ENCODE results near the gene KLK2.

KLK2 gene

DNA sequence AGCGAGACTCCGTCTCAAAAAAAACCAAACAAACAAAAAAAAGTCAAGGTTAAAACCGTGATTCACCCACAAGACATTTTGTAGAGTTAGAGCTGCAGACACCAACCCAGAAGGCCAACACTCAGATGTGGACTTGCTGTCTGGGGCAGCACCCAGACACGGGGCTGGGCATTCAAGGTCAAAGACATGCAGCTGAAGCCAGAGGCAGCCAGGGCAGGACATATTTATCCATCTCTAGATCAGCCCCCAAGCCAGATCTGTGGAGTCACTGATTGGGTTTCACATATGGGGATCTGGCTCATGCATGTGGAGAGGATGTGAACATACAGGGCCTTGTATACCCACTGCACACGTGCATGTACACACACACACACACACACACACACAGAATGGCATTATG, 43.4 kb upstream of the KLK2 start:
- no peak for TF ChIP-seq ZNF8 (CRISPR knock-in tag; IDR thresholded peaks at IDR 0.05)
- ATAC-seq = no peak

DNA sequence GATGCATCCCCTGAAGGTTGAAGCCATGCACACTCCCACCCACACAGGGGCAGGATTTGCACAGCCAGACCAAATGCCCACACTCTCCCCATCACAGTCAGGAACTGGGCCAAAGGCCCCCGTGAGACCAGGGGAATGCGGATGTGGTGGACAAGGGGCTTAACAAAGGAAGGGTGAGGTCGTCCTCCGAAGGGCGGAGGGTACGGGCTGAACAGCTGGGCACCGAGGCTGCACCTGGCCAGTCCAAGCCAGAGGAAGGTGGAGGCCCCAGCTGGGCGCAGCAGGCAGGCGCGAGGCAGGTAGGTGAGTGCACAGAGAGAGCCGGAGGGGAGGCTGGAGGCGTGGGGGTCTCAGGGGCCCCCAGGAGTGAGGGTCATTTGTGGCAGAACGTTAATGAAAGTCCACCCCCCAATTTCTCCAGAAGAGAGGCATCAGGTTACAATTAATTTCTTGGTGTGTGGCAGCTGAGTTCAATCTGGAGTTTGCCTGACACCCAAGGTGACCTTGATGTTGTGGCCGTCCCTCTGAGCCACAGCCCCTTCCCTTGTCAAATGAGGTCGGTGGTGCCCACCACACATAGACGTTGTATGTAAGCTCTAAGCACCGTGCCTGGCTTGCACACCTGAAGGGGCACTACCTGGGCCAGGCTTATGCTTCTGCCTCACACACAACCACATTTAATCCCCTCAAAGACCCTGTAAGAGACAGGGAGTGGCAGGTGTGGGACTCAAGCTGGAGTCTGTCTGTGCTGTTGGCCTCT, 42.8 kb upstream of the KLK2 start:
- ATAC-seq = no peak
- TF ChIP-seq, protein P1, sequence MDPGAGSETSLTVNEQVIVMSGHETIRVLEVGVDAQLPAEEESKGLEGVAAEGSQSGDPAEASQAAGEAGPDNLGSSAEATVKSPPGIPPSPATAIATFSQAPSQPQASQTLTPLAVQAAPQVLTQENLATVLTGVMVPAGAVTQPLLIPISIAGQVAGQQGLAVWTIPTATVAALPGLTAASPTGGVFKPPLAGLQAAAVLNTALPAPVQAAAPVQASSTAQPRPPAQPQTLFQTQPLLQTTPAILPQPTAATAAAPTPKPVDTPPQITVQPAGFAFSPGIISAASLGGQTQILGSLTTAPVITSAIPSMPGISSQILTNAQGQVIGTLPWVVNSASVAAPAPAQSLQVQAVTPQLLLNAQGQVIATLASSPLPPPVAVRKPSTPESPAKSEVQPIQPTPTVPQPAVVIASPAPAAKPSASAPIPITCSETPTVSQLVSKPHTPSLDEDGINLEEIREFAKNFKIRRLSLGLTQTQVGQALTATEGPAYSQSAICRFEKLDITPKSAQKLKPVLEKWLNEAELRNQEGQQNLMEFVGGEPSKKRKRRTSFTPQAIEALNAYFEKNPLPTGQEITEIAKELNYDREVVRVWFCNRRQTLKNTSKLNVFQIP (CRISPR knock-in tag; IDR thresholded peaks at IDR 0.05; ENCODE audit: borderline replicate concordance, low read depth) = no peak
- no peak for TF ChIP-seq ESRRG (CRISPR knock-in tag; IDR thresholded peaks at IDR 0.05)
- no peak for TF ChIP-seq GLIS3 (CRISPR knock-in tag; IDR thresholded peaks at IDR 0.05)
- no peak for TF ChIP-seq TCF4 (CRISPR knock-in tag; IDR thresholded peaks at IDR 0.05; ENCODE audit: borderline replicate concordance)
- no peak for TF ChIP-seq ZNF70 (CRISPR knock-in tag; IDR thresholded peaks at IDR 0.05)
- TF ChIP-seq ISL1 (CRISPR knock-in tag; IDR thresholded peaks at IDR 0.05) = no peak

DNA sequence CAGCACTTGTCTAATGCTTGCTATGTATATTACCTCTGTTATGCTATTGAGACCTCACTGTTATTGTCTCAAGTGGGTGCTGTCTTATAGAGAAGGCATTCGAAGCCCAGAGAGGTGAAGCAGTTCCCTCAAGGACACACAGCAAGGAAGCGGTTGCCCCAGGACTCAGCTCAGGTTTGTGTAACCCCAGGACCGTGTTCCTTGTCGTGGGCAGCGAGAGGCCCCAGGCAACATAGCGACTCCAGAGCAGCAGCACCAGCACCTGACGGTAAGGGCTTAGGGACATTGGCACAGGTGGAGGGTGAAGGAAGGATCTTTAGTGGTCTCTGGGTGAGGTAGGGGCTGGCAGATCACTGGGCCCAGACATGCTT, 42.2 kb upstream of the KLK2 start:
- TF ChIP-seq, protein P2, sequence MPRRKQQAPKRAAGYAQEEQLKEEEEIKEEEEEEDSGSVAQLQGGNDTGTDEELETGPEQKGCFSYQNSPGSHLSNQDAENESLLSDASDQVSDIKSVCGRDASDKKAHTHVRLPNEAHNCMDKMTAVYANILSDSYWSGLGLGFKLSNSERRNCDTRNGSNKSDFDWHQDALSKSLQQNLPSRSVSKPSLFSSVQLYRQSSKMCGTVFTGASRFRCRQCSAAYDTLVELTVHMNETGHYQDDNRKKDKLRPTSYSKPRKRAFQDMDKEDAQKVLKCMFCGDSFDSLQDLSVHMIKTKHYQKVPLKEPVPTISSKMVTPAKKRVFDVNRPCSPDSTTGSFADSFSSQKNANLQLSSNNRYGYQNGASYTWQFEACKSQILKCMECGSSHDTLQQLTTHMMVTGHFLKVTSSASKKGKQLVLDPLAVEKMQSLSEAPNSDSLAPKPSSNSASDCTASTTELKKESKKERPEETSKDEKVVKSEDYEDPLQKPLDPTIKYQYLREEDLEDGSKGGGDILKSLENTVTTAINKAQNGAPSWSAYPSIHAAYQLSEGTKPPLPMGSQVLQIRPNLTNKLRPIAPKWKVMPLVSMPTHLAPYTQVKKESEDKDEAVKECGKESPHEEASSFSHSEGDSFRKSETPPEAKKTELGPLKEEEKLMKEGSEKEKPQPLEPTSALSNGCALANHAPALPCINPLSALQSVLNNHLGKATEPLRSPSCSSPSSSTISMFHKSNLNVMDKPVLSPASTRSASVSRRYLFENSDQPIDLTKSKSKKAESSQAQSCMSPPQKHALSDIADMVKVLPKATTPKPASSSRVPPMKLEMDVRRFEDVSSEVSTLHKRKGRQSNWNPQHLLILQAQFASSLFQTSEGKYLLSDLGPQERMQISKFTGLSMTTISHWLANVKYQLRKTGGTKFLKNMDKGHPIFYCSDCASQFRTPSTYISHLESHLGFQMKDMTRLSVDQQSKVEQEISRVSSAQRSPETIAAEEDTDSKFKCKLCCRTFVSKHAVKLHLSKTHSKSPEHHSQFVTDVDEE (CRISPR knock-in tag; IDR thresholded peaks at IDR 0.05) = no peak
- TF ChIP-seq ZNF70 (CRISPR knock-in tag; IDR thresholded peaks at IDR 0.05) = no peak
- TF ChIP-seq TOX (CRISPR knock-in tag; IDR thresholded peaks at IDR 0.05; ENCODE audit: borderline replicate concordance) = no peak
- TF ChIP-seq CSDC2 (CRISPR knock-in tag; IDR thresholded peaks at IDR 0.05) = no peak
- no peak for TF ChIP-seq ESRRG (CRISPR knock-in tag; IDR thresholded peaks at IDR 0.05)
- no peak for TF ChIP-seq OSR1 (CRISPR knock-in tag; IDR thresholded peaks at IDR 0.05)
- no peak for TF ChIP-seq ZFP30 (CRISPR knock-in tag; IDR thresholded peaks at IDR 0.05)
- no peak for TF ChIP-seq ZNF8 (CRISPR knock-in tag; IDR thresholded peaks at IDR 0.05)
- TF ChIP-seq ISL1 (CRISPR knock-in tag; IDR thresholded peaks at IDR 0.05) = no peak
- no peak for ATAC-seq

DNA sequence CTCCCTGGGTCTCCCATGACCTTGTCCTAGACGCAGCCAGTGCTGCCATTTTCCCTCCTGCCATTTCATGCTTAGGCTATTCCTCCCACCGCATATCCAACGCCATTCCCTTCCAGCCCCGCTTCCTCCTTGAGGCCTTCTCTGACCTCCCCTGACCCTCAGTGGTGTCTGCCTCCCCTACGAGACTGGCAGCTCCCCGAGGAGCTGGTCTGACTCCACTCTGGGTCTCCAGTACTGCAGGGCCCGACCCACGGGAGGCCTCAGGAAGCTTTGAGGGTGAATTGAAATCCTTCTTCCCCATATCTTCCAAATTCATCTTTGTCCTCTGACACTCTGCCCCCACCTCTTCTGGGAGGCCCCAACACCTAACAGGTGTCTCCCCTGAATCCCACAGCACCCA, 40.6 kb upstream of the KLK2 start:
- TF ChIP-seq, protein P3, sequence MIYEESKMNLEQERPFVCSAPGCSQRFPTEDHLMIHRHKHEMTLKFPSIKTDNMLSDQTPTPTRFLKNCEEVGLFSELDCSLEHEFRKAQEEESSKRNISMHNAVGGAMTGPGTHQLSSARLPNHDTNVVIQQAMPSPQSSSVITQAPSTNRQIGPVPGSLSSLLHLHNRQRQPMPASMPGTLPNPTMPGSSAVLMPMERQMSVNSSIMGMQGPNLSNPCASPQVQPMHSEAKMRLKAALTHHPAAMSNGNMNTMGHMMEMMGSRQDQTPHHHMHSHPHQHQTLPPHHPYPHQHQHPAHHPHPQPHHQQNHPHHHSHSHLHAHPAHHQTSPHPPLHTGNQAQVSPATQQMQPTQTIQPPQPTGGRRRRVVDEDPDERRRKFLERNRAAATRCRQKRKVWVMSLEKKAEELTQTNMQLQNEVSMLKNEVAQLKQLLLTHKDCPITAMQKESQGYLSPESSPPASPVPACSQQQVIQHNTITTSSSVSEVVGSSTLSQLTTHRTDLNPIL (CRISPR knock-in tag; IDR thresholded peaks at IDR 0.05; ENCODE audit: low read depth) = no peak
- TF ChIP-seq ARNTL (CRISPR knock-in tag; IDR thresholded peaks at IDR 0.05; ENCODE audit: borderline replicate concordance, low read depth) (no peak), ZNF8 (CRISPR knock-in tag; IDR thresholded peaks at IDR 0.05) (no peak), ZNF70 (CRISPR knock-in tag; IDR thresholded peaks at IDR 0.05) (no peak), ISL1 (CRISPR knock-in tag; IDR thresholded peaks at IDR 0.05) (no peak), CSDC2 (CRISPR knock-in tag; IDR thresholded peaks at IDR 0.05) (no peak), RARB (CRISPR knock-in tag; IDR thresholded peaks at IDR 0.05) (no peak), BACH2 (CRISPR knock-in tag; IDR thresholded peaks at IDR 0.05; ENCODE audit: borderline replicate concordance) (no peak), PPARA (CRISPR knock-in tag; IDR thresholded peaks at IDR 0.05; ENCODE audit: borderline replicate concordance) (no peak), GLIS3 (CRISPR knock-in tag; IDR thresholded peaks at IDR 0.05) (no peak), TOX (CRISPR knock-in tag; IDR thresholded peaks at IDR 0.05; ENCODE audit: borderline replicate concordance) (no peak), ZFP3 (CRISPR knock-in tag; IDR thresholded peaks at IDR 0.05) (no peak)
- TF ChIP-seq, protein P4, sequence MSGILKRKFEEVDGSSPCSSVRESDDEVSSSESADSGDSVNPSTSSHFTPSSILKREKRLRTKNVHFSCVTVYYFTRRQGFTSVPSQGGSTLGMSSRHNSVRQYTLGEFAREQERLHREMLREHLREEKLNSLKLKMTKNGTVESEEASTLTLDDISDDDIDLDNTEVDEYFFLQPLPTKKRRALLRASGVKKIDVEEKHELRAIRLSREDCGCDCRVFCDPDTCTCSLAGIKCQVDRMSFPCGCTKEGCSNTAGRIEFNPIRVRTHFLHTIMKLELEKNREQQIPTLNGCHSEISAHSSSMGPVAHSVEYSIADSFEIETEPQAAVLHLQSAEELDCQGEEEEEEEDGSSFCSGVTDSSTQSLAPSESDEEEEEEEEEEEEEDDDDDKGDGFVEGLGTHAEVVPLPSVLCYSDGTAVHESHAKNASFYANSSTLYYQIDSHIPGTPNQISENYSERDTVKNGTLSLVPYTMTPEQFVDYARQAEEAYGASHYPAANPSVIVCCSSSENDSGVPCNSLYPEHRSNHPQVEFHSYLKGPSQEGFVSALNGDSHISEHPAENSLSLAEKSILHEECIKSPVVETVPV (CRISPR knock-in tag; IDR thresholded peaks at IDR 0.05) = no peak
- TF ChIP-seq, protein P1 (CRISPR knock-in tag; IDR thresholded peaks at IDR 0.05; ENCODE audit: borderline replicate concordance, low read depth) = no peak
- TF ChIP-seq, protein P5, sequence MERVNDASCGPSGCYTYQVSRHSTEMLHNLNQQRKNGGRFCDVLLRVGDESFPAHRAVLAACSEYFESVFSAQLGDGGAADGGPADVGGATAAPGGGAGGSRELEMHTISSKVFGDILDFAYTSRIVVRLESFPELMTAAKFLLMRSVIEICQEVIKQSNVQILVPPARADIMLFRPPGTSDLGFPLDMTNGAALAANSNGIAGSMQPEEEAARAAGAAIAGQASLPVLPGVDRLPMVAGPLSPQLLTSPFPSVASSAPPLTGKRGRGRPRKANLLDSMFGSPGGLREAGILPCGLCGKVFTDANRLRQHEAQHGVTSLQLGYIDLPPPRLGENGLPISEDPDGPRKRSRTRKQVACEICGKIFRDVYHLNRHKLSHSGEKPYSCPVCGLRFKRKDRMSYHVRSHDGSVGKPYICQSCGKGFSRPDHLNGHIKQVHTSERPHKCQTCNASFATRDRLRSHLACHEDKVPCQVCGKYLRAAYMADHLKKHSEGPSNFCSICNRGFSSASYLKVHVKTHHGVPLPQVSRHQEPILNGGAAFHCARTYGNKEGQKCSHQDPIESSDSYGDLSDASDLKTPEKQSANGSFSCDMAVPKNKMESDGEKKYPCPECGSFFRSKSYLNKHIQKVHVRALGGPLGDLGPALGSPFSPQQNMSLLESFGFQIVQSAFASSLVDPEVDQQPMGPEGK (CRISPR knock-in tag; IDR thresholded peaks at IDR 0.05; ENCODE audit: borderline replicate concordance) = no peak
- ATAC-seq = no peak

Data from SK-N-SH treated with all-trans-retinoic acid at 6 μM for 48 hours (cell line).